HG03457 (cell line): Measurements from ENCODE around the gene MT1F.

Experiments used
- ATAC-seq: cut with Tn5 transposase; IDR thresholded peaks from one replicate; pipeline ENCODE4 v1.9.1; 2021; ENCODE audit warnings: moderate number of reproducible peaks; ENCODE audit not compliant: unreplicated experiment

The MT1F gene

GRCh38 chr16:56691885-56692284, 34.1 kb downstream of the MT1F start:
- ATAC-seq, result no peak

- ATAC-seq, result no peak
Observed at GRCh38 chr16:56695246-56695645, 37.5 kb downstream of the MT1F start.

- no peak for ATAC-seq
Observed at GRCh38 chr16:56697456-56698155, 39.8 kb downstream of the MT1F start.

GRCh38 chr16:56700195-56700594, 42.4 kb downstream of the MT1F start:
- ATAC-seq, result no peak

- no peak for ATAC-seq
Observed at GRCh38 chr16:56700631-56701030, 42.9 kb downstream of the MT1F start.

- ATAC-seq, result no peak
Observed at GRCh38 chr16:56701534-56701933, 43.8 kb downstream of the MT1F start.

GRCh38 chr16:56702836-56703235, 45.1 kb downstream of the MT1F start:
- no peak for ATAC-seq
